Ectodermal cell (in vitro differentiated cells): Measurements from ENCODE around the gene YIF1B.

ENCODE experiments used
- H3K27ac ChIP-seq: 2 replicates; pipeline ENCODE4 v1.7.0; 2013; ENCODE audit warnings: mild to moderate bottlenecking, low read depth, low read length; ENCODE audit not compliant: insufficient read depth, poor library complexity, severe bottlenecking
- H3K27me3 ChIP-seq: 2 replicates; pipeline ENCODE4 v1.7.0; 2013; ENCODE audit warnings: mild to moderate bottlenecking, low read length; ENCODE audit not compliant: insufficient read depth, control insufficient read depth, poor library complexity, severe bottlenecking
- H3K36me3 ChIP-seq: one replicate; pipeline ENCODE4 v1.7.0; 2013; ENCODE audit warnings: low read length; ENCODE audit not compliant: control insufficient read depth, insufficient read depth
- H3K4me1 ChIP-seq: one replicate; pipeline ENCODE4 v1.7.0; 2013; ENCODE audit warnings: low read length; ENCODE audit not compliant: control insufficient read depth, insufficient read depth
- H3K4me3 ChIP-seq: 2 replicates; pipeline ENCODE4 v1.7.0; 2013; ENCODE audit warnings: low read depth, low read length, control low read depth; ENCODE audit not compliant: insufficient read depth
- H3K9me3 ChIP-seq: 2 replicates; pipeline ENCODE4 v1.7.0; 2013; ENCODE audit warnings: mild to moderate bottlenecking, low read length, moderate library complexity; ENCODE audit not compliant: control insufficient read depth
- WGBS, 2 experiments: methylation state at CpG; one replicate each; pipeline ENCODE4 v1.1.7; 2013; ENCODE audit warnings: missing lambda C conversion rate in 2 of 2; 5-methylcytosine and 5-hydroxymethylcytosine counted together

Gene YIF1B

GRCh38 chr19:38335949-38336637 is 20.3 kb upstream of the YIF1B start:
- no peaks in the 10 kb centered on the region for H3K9me3 ChIP-seq
- H3K4me1 ChIP-seq: no peaks in the 10 kb centered on the region
- H3K27ac ChIP-seq: peak overlapping the region; percentile 67
- 1% methylated on average over 52 of the region's 52 CpGs for WGBS, 2 experiments
- peak overlapping the region; percentile 53 for H3K4me3 ChIP-seq
- H3K27me3 ChIP-seq: no peaks in the 10 kb centered on the region
- H3K36me3 ChIP-seq: no peaks in the 10 kb centered on the region

GRCh38 chr19:38333245-38333644 is 17.5 kb upstream of the YIF1B start:
- 93 to 96% methylated on average over 8 of the region's 9 CpGs for WGBS, 2 experiments

GRCh38 chr19:38331728-38332127 is 16.0 kb upstream of the YIF1B start:
- no peaks in the 10 kb centered on the region for H3K36me3 ChIP-seq
- no peak overlapping the region for H3K27ac ChIP-seq
- no peaks in the 10 kb centered on the region for H3K9me3 ChIP-seq
- no peaks in the 10 kb centered on the region for H3K4me1 ChIP-seq
- 100% methylated on average over 1 of the region's 1 CpG for WGBS, 2 experiments
- H3K27me3 ChIP-seq: no peaks in the 10 kb centered on the region
- no peak overlapping the region for H3K4me3 ChIP-seq

More at GRCh38 chr19:38333245-38333644, 17.5 kb upstream of the YIF1B start:
- Histone ChIP-seq H3K4me3 (no peak overlapping the region), H3K27me3 (no peaks in the 10 kb centered on the region), H3K9me3 (no peaks in the 10 kb centered on the region), H3K27ac (no peak overlapping the region), H3K36me3 (no peaks in the 10 kb centered on the region), H3K4me1 (no peaks in the 10 kb centered on the region)

- Histone ChIP-seq H3K4me1 (no peaks in the 10 kb centered on the region), H3K9me3 (no peaks in the 10 kb centered on the region), H3K36me3 (no peaks in the 10 kb centered on the region), H3K27me3 (no peaks in the 10 kb centered on the region), H3K27ac (no peak overlapping the region), H3K4me3 (no peak overlapping the region)
- WGBS, 2 experiments: 92 to 94% methylated on average over 7 of the region's 7 CpGs
Measured at GRCh38 chr19:38329651-38330050, 13.9 kb upstream of the YIF1B start.

- no peak overlapping the region for H3K4me3 ChIP-seq
- no peaks in the 10 kb centered on the region for H3K9me3 ChIP-seq
- peaks cover 3% of the 10 kb centered on the region for H3K27me3 ChIP-seq
- H3K4me1 ChIP-seq: peaks cover 2% of the 10 kb centered on the region
- H3K27ac ChIP-seq: no peak overlapping the region
- WGBS, 2 experiments: 93 to 95% methylated on average over 22 of the region's 22 CpGs
- H3K36me3 ChIP-seq: no peaks in the 10 kb centered on the region
Measured at GRCh38 chr19:38326591-38326990, 10.8 kb upstream of the YIF1B start.

- no peaks in the 10 kb centered on the region for H3K9me3 ChIP-seq
- peaks cover 11% of the 10 kb centered on the region for H3K4me1 ChIP-seq
- 89 to 92% methylated on average over 4 of the region's 4 CpGs for WGBS, 2 experiments
- H3K36me3 ChIP-seq: no peaks in the 10 kb centered on the region
- no peak overlapping the region for H3K27ac ChIP-seq
- H3K27me3 ChIP-seq: peaks cover 25% of the 10 kb centered on the region
- H3K4me3 ChIP-seq: no peak overlapping the region
Measured at GRCh38 chr19:38324431-38324830, 8.7 kb upstream of the YIF1B start.

- H3K27me3 ChIP-seq: peaks cover 36% of the 10 kb centered on the region
- WGBS, 2 experiments: 88 to 91% methylated on average over 7 of the region's 7 CpGs
- H3K9me3 ChIP-seq: no peaks in the 10 kb centered on the region
- no peak overlapping the region for H3K27ac ChIP-seq
- H3K36me3 ChIP-seq: no peaks in the 10 kb centered on the region
- no peak overlapping the region for H3K4me3 ChIP-seq
- H3K4me1 ChIP-seq: peaks cover 11% of the 10 kb centered on the region
Measured at GRCh38 chr19:38323291-38323690, 7.5 kb upstream of the YIF1B start.

- no peak overlapping the region for H3K27ac ChIP-seq
- peaks cover 11% of the 10 kb centered on the region for H3K4me1 ChIP-seq
- WGBS, 2 experiments: 80 to 82% methylated on average over 11 of the region's 11 CpGs
- no peaks in the 10 kb centered on the region for H3K9me3 ChIP-seq
- no peak overlapping the region for H3K4me3 ChIP-seq
- peaks cover 50% of the 10 kb centered on the region for H3K27me3 ChIP-seq
- H3K36me3 ChIP-seq: no peaks in the 10 kb centered on the region
Measured at GRCh38 chr19:38321646-38322196, 6.0 kb upstream of the YIF1B start.

- H3K27me3 ChIP-seq: peaks cover 55% of the 10 kb centered on the region
- no peak overlapping the region for H3K4me3 ChIP-seq
- H3K4me1 ChIP-seq: peaks cover 11% of the 10 kb centered on the region
- H3K36me3 ChIP-seq: no peaks in the 10 kb centered on the region
- H3K27ac ChIP-seq: no peak overlapping the region
- 89 to 94% methylated on average over 3 of the region's 3 CpGs for WGBS, 2 experiments
- H3K9me3 ChIP-seq: no peaks in the 10 kb centered on the region
Measured at GRCh38 chr19:38320969-38321339, 5.2 kb upstream of the YIF1B start.

GRCh38 chr19:38319421-38320258 is 3.9 kb upstream of the YIF1B start, which contains the start of gene KCNK6:
Gene KCNK6 (plus strand): TSS chr19:38319845. CDS start chr19:38319951, 106 bp downstream.
- H3K4me3 ChIP-seq: peak within 1 kb of the TSS; percentile 28
- WGBS, 2 experiments: 4% methylated on average over 76 of the region's 76 CpGs
- no peak within 1 kb of the TSS for H3K27ac ChIP-seq
- no peaks in the 10 kb centered on the region for H3K9me3 ChIP-seq
- H3K4me1 ChIP-seq: peaks cover 11% of the 10 kb centered on the region
- H3K36me3 ChIP-seq: no peaks in the 10 kb centered on the region
- peaks cover 55% of the 10 kb centered on the region for H3K27me3 ChIP-seq
